CD4-positive, alpha-beta T cell treated with Interleukin-17A for 4 hours (primary cell): ENCODE data around the gene TENM4.
A peak's percentile ranks its signal among the peaks of the same experiment; 100 is the strongest.
"Not testable (repeated sequence)": the region's sequence is repeated elsewhere in the genome, so short reads cannot be mapped to it uniquely, and the experiment has no call there.

ENCODE experiments used
- DNase-seq: peaks from one replicate; pipeline ENCODE4 v3.0.0-alpha.2; 2020; ENCODE audit warnings: mixed read lengths

Gene TENM4

DNA sequence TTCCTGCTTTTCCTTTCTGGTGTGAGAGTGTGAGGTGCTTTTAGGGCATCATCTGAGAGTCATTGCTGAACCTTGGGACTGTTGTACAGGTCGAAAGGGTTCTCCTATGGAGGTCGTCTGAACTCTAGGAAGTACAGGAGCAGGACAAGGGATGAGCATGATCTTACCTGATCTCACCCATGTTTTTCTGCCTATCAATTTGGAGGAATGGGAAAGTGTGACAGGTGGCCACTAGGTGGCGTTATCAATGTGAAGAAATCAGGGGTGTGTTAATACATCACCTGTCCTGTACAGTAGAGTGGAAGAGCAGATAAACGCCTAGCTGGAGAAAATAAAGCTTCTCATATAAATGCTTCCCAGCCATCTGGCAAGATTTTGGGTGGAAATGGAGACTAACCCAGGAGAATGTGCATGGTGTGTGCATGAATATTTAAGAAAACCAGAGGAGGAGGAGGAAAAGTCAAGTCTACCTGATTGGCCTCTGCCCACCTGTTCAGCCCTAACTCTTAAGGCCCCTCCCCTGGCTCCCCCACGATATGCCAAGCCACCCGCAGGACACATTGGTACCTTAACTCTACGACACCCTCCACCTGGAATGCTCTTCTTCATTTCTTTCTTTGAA, 794.2 kb downstream of the TENM4 start:
- peak; percentile 70 for DNase-seq

DNA sequence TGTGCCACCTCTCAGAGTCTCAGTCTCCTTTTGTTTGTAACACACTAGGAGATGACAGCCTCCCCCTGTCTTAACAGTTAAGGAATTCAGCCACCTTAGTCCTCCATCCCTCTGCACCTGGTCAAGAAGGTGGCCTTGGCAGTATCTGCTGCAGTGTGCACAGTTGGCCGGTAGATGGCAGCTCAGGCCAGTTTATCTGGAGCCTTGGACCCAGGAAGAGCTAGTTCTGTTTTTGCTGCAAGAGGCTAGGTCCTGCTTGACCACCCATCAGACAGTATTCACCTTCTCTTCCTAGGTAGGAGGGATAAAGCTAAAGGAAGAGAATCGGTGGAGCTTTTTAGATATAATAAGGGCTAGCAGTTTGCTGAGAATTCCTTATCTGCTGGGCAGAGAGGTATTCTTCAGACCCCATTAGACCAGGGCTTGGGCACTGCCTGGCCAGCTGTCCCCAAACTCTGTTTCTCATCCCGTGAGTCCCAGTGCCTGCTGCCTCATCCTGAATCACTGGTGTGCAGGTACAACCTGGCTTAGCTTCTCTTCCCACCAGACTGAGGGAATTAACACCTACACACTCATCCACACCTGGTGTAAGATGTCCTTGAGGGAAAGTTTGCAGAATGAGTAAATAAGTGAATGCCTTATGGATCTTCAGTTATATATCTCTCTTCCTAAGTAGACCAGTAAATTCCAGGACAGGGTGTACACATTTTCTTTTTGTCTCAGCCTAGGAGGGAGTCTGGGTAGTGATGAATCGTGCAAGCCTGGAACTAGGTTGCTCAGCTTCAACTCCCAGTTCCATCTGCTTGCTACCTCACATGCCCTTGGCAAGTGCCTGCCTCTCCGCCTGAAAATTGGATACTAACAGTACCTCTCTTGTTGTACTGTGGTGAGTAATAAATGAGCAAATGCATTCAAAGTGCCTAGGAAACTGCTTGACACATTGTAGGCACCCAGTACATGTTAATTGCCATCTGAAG, 795.3 kb downstream of the TENM4 start:
- peak; percentile 72 for DNase-seq

DNA sequence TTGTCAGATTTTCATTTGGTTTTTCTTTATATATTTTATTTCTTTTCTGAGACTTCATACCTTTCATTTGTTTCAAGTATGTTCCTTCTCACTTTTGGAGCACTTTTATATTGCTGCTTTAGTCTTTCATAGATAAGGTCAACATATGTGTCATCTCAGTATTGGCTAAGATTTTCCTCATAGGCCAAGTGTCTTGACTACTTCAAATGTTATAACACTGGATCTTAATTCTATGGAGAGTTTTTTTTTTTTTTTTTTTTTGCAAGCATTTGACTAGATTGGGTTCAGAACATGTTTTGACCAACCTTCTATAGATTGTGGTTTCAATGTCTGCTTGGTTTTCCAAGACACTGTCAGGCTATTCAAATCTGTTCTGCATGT, 797.2 kb downstream of the TENM4 start:
- DNase-seq, result no peak

DNA sequence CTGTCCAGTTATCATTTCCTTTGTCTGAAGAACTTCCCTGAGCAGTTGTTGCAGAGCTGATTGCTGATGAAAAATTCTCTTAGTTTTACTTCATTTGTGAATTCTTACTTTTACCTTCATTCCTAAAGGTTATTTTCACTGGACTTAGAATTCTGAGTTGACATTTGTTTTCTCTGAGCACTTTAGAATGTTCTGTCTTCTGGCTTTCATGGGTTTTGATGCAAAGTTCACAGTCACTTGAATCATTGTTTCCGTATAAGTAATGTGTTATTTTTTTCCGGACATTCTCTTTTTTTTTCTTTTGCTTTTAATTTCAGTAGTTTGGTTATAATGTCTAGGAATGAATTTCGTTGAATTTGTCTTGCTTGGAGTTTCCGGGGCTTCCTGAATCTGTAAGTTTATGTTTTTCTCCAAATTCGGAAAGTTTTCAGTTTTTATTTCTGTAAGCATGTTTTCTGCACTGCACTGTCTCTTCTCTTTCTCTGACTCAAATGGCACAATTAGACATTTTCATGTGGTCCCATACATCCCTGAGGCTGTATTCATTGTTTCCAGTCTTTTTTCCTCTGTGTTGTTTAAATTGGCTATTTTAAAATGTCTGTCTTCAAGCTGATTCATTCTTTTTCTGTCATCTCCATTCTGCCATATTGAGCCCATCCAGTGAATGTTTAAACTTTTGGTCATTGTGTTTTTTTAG, 797.7 kb downstream of the TENM4 start:
- no peak for DNase-seq

DNA sequence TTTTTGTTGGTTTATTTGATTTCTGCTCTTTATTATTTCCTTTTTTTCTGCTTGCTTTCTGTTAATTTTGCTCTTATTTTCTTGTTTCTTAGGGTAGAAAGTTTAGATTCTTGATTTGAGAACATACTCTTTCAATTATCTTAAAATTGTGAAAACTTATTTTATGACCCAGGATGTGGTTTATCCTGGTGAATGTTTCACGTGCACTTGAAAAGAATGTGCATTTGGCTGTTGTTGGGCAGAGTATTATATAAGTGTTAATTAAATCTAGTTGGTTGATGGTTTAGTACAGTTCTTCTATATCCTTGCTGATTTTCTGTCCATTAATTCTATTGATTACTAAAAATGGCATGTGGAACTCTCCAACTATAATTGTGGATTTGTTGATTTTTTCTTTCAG, 799.3 kb downstream of the TENM4 start:
- no peak for DNase-seq

DNA sequence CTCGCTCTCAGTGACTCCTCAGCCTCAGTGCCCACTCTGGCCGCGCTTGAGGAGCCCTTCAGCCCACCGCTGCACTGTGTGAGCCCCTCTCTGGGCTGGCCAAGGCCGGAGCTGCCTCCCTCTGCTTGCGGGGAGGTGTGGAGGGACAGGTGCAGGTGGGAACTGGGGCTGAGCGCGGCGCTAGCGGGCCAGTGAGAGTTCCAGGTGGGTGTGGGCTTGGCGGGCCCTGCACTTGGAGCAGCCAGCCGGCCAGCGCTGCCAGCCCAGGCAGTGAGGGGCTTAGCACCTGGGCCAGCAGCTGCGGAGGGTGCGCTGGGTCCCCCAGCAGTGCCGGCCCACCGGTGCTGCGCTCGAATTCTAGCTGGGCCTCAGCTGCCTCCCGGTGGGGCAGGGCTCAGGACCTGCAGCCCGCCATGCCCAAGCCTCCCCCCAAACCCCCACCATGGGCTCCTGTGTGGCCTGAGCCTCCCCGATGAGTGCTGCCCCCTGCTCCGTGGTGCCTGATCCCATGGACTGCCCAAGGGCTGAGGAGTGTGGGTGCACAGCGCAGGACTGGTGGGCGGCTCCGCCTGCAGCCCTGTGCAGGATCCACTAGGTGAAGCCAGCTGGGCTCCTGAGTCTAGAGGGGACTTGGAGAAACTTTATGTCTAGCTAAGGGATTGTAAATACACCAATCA, 802.0 kb downstream of the TENM4 start:
- no peak for DNase-seq

DNA sequence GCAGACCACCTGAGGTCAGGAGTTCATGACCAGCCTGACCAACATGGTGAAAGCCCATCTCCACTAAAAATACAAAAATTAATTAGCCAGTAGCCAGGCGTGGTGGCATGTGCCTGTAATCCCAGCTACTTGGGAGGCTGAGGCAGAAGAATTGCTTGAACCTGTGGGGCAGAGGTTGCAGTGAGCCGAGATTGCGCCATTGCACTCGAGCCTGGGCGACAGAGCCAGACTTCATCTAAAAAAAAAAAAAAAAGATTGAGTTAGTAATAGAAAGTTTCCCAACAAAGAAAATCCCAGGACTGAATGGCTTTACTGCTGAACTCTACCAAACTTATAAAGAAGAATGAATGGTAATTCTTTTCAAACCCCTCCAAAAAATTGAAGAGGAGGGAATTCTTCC, 803.3 kb downstream of the TENM4 start:
- DNase-seq, result not testable (repeated sequence)

DNA sequence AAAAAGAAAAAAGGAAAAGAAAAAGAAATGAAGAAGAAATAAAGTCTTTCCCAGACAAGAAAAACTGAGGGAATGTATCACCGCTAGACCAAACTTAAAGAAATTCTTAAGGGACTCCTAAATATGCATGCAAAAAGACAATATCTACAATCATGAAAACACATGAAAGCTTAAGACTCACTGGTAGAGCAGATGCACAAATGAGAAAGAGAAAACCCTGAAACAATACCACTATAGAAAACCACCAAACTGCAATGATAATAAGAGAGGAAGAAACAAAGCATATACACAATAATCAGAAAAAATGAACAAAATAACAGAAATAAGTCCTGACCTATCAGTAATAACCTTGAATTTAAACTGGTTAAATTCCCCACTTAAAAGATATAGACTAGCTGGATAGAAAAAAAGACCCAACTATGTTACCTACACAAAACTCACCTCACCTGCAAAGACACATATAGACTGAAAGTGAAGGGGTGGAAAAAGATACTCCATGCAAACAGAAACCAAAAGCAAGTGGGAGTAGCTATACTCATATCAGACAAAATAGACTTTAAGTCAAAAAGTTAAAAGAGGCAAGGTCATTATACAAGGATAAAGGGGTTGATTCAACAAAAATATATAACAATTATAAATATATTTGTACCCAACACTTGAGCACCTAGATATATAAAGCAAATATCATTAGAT, 804.9 kb downstream of the TENM4 start:
- no peak for DNase-seq

DNA sequence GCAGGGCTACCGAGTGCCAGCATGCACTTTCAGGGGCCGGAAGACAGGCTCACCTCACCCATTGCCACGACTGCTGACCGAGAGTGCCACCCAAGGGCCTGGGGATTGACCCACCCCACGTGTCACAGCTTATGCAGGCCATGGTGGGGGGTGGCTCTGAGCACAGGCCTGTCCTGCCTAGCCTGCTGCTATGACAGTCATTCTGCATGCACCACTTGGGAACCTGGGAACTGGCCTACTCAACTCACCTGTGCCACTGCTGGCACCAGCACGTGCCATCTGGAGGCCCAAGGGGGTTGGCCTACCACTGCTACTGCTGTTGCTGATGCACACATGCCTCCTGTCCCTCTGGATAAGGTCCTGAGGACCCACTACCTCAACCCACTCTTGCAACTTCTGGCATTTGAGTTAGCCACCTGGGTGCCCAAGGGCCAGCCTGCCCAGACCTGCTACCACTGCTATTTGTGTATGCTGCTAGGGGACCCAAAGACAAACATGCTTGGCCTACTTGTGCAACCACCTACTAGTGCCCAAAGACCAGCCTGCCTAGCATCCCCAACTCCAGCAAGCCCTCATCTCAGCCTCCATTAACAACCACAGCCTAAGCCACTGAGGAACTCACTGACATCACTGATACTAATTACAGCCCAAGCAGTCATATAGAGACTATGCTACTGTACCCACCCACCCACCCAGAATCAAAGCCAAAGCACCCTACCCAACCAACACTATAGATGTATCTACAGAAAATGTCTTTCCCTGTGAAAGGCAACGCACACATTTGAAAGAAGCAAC, 807.1 kb downstream of the TENM4 start:
- no peak for DNase-seq

DNA sequence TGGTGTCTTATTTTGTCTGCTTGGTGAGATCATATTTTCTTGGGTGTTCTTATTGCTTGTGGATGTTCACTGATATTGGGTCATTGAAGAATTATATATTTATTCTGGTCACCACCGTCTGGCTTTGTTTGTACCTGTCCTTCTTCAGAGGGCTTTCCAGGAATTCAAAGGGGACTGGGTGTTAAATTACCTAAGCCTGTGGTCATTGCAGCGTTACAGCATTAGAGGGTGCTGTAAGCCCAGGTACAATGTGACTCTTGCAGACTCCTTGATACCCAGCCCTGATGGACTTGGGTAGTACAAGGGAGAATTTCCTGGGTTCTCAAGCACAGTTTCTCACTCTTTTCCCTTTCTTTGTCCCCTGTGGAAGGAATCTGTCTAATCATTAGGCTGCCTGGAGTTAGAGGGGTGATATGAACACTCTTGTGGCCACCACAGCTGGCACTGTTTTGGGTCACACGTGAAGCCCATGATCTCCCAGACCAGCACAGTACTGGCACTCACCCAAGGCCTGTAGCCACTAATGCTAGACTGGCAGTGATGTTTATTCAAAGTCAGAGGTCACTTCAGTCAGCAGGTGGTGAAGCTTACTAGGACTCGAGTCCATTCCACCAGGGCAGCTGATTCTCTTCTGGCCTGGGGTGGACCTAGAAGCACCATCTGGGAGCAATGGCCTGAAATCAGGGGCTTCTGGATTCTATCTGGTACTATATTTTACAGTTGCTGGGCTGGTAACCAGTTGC, 810.1 kb downstream of the TENM4 start:
- DNase-seq, result no peak

DNA sequence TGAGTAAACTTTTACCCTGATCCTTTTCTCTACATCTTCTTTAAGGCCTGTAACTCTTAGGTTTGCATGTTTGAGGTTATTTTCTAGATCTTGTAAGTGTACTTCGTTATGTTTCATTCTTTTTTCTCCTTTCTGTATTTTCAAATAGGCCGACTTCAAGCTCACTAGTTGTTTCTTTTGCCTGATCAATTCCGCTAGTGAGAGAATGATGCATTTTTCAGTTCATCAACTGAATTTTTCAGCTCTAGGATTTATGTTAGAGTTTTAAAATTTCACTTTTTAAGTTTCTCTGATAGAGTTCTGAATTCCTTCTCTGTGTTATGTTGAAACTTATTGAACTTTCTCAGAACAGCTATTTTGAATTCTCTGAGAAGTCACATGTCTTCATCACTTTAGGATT, 810.7 kb downstream of the TENM4 start:
- DNase-seq, result no peak

DNA sequence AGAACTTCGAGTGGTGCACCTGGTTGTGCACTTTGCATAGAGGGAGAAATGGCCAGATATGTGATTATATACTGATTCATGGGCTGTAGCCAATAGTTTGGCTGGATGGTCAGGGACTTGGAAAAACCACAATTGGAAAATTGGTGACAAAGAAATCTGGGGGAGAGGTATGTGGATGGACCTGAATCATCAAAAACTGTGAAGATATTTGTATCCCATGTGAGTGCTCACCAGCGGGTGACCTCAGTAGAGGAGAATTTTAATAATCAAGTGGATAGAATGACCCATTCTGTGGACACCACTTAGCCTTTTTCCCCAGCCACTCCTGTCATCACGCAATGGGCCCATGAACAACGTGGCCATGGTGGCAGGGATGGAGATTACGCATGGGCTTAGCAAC, 818.2 kb downstream of the TENM4 start:
- DNase-seq, result no peak

DNA sequence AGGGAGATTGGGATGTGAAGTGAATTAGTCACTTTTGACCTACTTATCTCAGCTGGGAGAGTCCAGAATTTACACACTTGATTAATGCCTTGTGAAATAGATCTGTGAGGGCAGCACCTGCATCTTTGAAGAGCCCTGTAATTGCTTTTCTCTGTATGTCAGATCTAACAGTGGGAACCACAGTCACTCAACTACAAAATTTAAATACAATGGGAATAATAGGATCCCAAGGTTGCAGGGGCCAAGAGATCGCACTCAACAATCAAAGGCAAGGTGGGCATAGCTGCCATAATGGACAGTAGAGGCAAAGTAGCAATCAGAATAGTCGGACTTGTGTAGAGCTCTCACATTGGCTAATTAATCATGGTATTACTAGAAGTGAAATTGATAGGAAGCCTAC, 820.7 kb downstream of the TENM4 start:
- DNase-seq, result no peak

DNA sequence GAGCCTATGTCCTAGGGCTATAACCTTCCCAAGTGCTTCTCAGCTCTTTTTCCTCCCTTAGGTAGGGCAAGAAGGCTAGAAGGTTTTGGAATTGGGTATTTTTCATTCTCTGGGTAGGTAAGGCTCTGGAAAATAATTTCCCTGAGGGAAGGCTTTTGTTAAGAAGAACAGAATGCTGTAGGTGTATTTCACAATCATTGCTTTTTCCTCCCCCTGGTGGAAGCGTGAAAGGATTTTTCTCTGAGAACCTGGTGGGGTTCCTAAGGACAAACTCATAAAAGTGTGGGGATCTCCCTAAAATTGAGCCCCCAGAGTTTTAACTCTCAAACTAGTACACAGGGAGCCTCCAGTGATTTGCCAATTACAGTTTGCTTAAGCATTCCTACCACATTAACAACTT, 825.1 kb downstream of the TENM4 start:
- DNase-seq, result no peak

DNA sequence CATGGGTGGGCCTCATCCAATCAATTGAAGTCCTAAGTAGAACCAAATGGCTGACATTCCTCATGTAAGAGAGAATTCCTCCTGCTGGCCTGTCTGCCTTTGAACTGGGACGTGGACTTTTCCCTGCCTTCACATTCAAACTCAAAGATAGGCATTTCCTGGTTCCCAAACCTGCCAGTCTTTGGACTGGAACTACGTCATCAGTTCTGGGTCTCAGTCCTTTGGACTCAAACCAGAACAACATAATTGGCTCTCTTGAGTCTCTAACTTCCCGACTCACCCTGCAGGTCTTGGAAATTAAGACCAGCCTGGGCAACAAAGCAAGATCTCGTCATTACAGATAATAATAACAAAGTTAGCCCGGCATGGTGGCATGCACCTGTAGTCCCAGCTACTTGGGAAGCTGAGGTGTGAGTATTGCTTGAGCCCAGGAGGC, 827.4 kb downstream of the TENM4 start:
- DNase-seq, result no peak

DNA sequence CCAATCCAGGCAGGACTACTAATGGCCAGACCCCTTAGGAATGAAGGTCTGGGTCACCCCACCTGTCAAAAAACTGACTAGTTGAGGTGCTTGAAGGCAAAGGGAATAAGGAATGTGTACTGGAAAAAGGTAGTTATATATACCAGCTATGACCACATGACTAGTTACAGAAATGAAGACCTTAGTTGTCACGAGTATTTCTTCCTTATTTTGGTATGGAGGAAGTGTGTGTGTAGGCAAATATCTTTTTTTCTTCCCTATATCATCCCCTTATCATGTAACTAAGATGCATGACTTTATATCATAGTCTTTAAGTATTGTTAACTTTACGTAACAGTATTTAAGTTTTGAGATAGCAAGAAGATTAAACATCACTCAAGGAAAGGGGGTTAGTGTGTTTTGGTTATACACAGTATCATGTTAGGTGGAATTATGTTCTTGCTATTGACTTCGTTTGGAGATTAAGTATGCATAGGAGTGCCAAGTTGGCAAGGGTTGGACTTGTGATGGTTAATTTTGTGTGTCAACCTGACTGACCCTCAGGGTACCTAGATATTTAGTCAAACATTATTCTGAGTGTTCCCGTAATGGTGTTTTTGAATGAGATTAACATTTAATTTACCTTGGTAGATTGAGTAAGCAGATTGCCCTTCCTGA, 828.0 kb downstream of the TENM4 start:
- DNase-seq, result no peak

DNA sequence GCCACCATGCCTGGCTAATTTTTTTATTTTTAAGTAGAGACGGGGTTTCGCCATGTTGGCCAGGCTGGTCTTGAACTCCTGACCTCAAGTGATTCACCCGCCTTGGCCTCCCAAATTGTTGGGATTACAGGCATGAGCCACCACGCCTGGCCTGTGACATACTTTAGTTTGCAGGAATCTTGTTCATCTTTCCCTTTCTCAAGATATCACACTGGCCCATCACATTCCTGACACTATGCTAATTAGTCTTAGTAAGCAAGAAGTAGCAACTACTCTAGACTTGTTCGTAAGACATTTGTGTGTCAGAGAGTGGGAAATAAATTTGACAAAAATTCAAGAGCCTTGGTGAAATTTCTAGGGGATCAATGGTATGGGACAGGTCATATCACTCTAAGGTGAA, 831.5 kb downstream of the TENM4 start:
- DNase-seq, result not testable (repeated sequence)

DNA sequence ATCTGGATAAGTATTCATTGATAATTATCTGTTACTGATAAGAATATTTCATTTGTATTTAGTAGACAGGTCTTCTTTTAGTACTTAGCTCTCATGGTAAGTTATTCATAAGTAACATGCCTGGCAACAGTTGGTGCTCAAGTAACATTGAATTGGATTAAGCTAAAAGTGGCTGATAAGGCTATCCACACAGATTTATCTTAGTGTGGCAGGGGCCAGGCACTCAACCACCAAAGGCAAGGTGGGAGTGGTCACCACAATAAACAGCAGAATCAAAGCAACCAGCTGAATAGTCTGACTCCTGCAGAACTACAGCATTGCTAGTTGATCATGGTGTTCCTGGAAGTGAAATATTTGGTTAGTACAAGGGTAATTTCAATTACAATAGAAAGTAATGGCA, 833.1 kb downstream of the TENM4 start:
- DNase-seq, result no peak

DNA sequence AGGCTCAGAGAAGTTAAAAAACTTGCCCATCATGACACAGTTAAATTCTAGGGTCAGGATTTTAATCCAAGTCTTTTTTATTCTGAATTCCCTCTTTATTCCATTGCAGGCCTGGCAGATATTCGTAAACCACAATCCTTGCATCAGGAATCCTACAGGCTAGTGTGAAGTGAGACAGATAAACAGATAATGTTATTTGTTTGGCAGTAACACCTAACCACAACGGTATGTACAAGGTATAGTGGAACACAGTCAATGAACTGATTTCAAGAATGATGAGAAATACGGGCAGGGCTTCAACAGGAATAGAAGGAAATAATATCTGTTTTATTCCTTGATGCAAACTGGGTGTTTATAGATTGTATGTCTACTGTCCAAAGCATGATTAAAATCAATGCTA, 834.2 kb downstream of the TENM4 start:
- no peak for DNase-seq

DNA sequence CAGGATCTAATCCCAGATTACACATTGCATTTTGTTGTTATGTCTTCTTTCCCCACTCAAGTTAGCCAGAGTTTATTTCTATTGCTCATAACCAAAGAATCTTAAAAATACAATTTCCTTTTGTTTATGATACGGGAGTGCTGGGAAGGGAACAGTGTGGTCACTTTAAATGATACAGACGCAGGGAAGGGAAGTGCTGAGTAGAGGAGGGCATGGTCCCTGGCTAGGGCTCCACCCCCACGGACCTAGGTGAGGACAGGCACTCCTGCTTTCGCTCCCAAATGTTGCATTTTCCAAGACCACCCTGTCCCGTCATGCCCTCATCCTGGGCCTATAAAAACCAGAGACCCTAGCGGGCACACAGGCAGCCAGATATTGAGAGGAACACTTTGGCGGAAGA, 835.5 kb downstream of the TENM4 start:
- DNase-seq, result no peak
